HFFc6 (cell line): Measurements from ENCODE around the gene TIMP3. TPM values are rescaled to one million over a fixed set of nuclear protein-coding genes. Genes with fewer than 3 reads are reported as not detected.
A peak's percentile ranks its signal among the peaks of the same experiment; 100 is the strongest.

Experiments used
- DNase-seq: peaks from one replicate; pipeline ENCODE4 v3.0.0-alpha.2; 2018
- H3K27ac Mint-ChIP-seq: 2 replicates; pipeline ENCODE4 v1.8.0; 2020; ENCODE audit warnings: mild to moderate bottlenecking, mixed read lengths
- H3K27me3 Mint-ChIP-seq: 2 replicates; pipeline ENCODE4 v1.8.0; 2021; ENCODE audit warnings: mild to moderate bottlenecking, moderate library complexity, mixed read lengths; ENCODE audit not compliant: insufficient read depth
- H3K36me3 Mint-ChIP-seq: 2 replicates; pipeline ENCODE4 v1.8.0; 2021; ENCODE audit warnings: low read depth, mixed read lengths
- H3K4me1 Mint-ChIP-seq: 2 replicates; pipeline ENCODE4 v1.8.0; 2020; ENCODE audit warnings: low read depth, mixed read lengths
- H3K4me3 Mint-ChIP-seq: 2 replicates; pipeline ENCODE4 v1.8.0; 2020; ENCODE audit warnings: mild to moderate bottlenecking, moderate library complexity, mixed read lengths
- H3K9me3 Mint-ChIP-seq: 2 replicates; pipeline ENCODE4 v1.8.0; 2020; ENCODE audit warnings: mild to moderate bottlenecking, mixed read lengths
- total RNA-seq, 6 experiments: library from RNA; stranded (reverse); fragmentation: NEBNext Ultra II Directional; extraction: Animal tissue kit (Norgen Biotek cat#: 25700); gene quantifications; 2 replicates in 1 of 6; 3 replicates in 5 of 6; pipeline ENCODE4 v1.2.3, GENCODE V29; 2021
- TF ChIP-seq, protein P1 (sequence below): fragments of 200-600 bp; sonication (generic); IDR thresholded peaks from 2 replicates; pipeline ENCODE4 v1.5.0; 2021; ENCODE audit warnings: antibody characterized with exemption, mild to moderate bottlenecking

TIMP3 gene
- total RNA-seq, 6 experiments from 2014 or later, result 303 to 525 (median 354) TPM

GRCh38 chr22:32849501-32849900 lies 48.0 kb downstream of the TIMP3 start:
- DNase-seq, result no peak
- Mint-ChIP-seq H3K27me3 (peaks cover 34% of the 10 kb centered on the region), H3K4me1 (0 out of 2 replicates have a peak, but pooled peaks cover 28% of the 10 kb centered on the region), H3K4me3 (no peak overlapping the region), H3K36me3 (peaks cover 52% of the 10 kb centered on the region), H3K9me3 (no peaks in the 10 kb centered on the region), H3K27ac (no peak overlapping the region)
- TF ChIP-seq, protein P1, sequence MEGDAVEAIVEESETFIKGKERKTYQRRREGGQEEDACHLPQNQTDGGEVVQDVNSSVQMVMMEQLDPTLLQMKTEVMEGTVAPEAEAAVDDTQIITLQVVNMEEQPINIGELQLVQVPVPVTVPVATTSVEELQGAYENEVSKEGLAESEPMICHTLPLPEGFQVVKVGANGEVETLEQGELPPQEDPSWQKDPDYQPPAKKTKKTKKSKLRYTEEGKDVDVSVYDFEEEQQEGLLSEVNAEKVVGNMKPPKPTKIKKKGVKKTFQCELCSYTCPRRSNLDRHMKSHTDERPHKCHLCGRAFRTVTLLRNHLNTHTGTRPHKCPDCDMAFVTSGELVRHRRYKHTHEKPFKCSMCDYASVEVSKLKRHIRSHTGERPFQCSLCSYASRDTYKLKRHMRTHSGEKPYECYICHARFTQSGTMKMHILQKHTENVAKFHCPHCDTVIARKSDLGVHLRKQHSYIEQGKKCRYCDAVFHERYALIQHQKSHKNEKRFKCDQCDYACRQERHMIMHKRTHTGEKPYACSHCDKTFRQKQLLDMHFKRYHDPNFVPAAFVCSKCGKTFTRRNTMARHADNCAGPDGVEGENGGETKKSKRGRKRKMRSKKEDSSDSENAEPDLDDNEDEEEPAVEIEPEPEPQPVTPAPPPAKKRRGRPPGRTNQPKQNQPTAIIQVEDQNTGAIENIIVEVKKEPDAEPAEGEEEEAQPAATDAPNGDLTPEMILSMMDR, result no peak

DNA sequence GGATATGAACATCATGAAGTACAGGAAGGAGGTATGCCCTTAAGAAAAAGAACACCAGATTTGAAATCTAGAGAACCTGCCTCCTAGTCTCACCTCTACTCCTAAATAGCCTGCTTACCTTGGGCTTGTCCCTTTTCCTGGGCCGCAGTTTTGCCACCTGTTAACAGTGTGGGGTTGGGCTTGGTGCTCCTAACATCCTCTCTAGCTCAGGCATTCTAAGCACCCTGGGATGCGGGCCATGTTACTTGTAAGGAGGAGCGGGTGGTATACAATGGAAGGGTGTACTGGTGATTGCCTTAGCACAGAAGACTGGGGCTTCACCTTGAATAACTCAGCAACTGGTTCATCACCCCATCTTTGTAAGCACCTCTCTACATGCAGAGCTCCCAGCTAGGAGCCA lies 48.7 kb downstream of the TIMP3 start:
- Mint-ChIP-seq H3K36me3 (peaks cover 54% of the 10 kb centered on the region), H3K4me3 (no peak overlapping the region), H3K4me1 (0 out of 2 replicates have a peak, but pooled peaks cover 28% of the 10 kb centered on the region), H3K27ac (no peak overlapping the region; the same call in 1 of the 2 replicates), H3K27me3 (peaks cover 34% of the 10 kb centered on the region), H3K9me3 (no peaks in the 10 kb centered on the region)
- TF ChIP-seq, protein P1, result no peak
- no peak for DNase-seq

DNA sequence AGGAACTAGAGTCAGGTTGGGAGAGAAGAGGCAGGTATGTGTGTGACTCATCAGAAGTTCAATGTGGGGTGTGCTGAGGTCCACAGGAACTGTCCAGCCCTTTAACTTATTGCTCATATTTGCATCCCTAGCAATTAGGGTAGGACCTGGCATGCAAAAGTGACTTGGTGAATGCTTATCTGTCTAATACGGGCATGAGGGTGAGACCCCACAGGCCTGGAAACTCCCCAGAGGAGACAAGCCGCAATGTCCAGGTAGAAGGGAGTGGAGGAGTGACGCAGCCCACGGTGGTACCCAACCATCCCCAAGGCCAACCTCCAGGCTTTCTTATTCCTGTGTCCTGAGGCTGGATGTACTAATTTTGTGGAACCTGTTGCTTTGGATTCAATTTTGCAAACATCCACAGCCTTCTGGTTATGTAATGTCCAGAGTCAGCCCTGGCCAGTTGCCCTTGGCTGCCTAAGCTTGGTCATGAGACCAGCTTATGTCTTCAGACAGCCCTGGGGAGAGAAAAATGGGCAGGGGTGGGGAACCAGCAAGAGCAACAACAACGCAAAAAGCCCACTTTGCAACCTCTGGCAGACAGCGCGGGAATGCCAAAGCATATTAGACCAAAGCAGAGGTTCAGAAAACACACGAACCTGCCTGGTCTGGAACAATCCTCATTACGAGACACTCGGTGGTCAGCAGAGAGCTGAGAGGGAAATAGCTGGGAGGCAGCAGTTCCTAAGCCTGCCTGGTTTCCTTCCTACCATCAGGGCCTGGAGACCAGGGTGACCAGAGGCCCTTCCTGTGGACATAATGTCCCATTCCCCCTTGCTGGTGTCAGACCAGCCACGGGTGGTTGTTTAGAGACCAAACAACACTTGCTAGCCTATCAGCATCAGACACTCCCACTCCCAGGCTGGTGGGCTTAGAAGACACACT lies 49.3 kb downstream of the TIMP3 start:
- Mint-ChIP-seq H3K4me1 (0 out of 2 replicates have a peak, but pooled peaks cover 25% of the 10 kb centered on the region), H3K9me3 (no peaks in the 10 kb centered on the region), H3K4me3 (no peak overlapping the region; the same call in 1 of the 2 replicates), H3K27me3 (peaks cover 28% of the 10 kb centered on the region), H3K27ac (peak overlapping the region; percentile 42), H3K36me3 (peaks cover 53% of the 10 kb centered on the region)
- no peak for DNase-seq
- TF ChIP-seq, protein P1, result no peak

GRCh38 chr22:32852395-32853251 lies 51.1 kb downstream of the TIMP3 start:
- Mint-ChIP-seq H3K36me3 (peaks cover 55% of the 10 kb centered on the region), H3K27ac (no peak overlapping the region)
- DNase-seq, result no peak

DNA sequence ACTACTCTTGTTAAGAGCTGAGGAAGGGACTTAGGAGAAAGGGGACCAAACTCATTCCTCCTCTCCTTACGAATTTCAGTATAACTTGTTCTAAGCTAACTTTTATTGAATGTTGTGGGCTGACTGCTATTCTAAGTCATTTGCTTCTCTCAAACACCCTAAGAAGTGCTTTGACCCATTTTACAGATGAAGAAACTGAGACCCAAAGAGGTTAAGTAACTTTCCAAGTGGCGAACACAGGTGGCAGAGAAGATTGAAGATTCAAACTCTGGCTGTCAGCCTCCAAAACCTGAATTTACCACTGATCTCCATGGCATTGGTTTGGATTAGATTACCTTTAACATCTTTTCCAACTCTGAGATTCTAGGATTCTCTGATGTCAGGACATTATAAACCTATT lies 52.2 kb downstream of the TIMP3 start:
- H3K4me3 Mint-ChIP-seq, result no peak overlapping the region
- peaks cover 20% of the 10 kb centered on the region for H3K27me3 Mint-ChIP-seq
- H3K9me3 Mint-ChIP-seq, result no peaks in the 10 kb centered on the region
- no peak overlapping the region for H3K27ac Mint-ChIP-seq
- no peaks in the 10 kb centered on the region for H3K4me1 Mint-ChIP-seq
- DNase-seq, result no peak
- peaks cover 53% of the 10 kb centered on the region for H3K36me3 Mint-ChIP-seq
- TF ChIP-seq, protein P1, result no peak

More at GRCh38 chr22:32852395-32853251, 51.1 kb downstream of the TIMP3 start:
- TF ChIP-seq, protein P1, result no peak
- H3K9me3 Mint-ChIP-seq, result no peaks in the 10 kb centered on the region
- H3K4me1 Mint-ChIP-seq, result 0 out of 2 replicates have a peak, but pooled peaks cover 7% of the 10 kb centered on the region
- no peak overlapping the region; the same call in 1 of the 2 replicates for H3K4me3 Mint-ChIP-seq
- H3K27me3 Mint-ChIP-seq, result peaks cover 20% of the 10 kb centered on the region
